ENCODE measurements around the gene OR10A6.

OR10A6 gene

DNA sequence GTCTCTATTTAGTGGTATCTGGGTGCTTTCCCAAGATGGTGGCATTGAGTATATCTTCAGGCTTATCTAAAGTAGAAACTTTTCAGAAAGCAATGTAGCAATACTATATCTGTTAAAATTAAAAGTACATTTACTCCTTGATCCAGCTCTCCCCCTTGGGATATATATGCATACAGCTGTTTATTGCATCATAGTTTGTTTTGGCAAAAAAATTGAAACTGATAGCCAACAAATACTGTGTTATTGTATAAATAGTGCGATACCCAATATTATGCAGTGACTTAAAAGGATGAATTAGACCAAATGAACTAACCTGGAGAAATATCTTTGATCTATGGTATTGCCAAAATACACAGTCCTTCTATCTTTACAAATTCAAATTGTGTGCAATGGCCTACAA, 18.9 kb upstream of the OR10A6 start:
- no peak for TF ChIP-seq CTCF (IDR thresholded peaks at IDR 0.05; ENCODE audit: low read depth, low read length)
- no peak overlapping the region for H3K4me3 ChIP-seq (ENCODE audit: low read depth, low read length)
- DNase-seq (ENCODE audit: low read depth, low spot score), result no peak
- in situ Hi-C loops (cut with HindIII; ENCODE audit: low sequenced_read_pairs), result no loop called here

GRCh38 chr11:7944123-7944522, 13.1 kb upstream of the OR10A6 start:
- in situ Hi-C loops (cut with HindIII; ENCODE audit: low sequenced_read_pairs), result no loop called here
- no peak overlapping the region for H3K4me3 ChIP-seq (ENCODE audit: low read depth, low read length)
- DNase-seq (ENCODE audit: low read depth, low spot score), result no peak
- no peak for TF ChIP-seq CTCF (IDR thresholded peaks at IDR 0.05; ENCODE audit: low read depth, low read length)

DNA sequence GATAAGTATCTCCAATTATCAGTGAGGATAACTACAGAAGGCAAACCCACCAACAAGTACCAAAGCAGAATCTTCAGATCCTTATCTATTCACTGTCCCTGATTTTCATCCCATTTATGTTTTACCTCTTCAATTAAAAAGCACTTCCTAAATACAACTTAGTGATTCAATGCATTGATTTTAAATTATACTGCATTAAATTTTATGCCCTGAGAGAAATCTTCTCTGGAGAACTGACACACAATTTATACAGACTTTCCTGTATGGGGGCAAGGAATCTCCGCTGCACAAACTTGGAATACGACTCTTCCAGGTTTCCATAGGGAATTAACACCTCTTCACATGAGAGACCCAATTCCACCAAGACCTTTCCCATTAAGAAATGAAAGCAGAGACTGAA, 10.5 kb upstream of the OR10A6 start, which contains the start of gene OR10A3:
TSS of gene OR10A3 (minus strand) at position 101 of the 400 bp plus-strand sequence. CDS start 2,188 bp downstream, outside the sequence.
- no peak for DNase-seq (ENCODE audit: low read depth, low spot score)
- no peak for TF ChIP-seq CTCF (IDR thresholded peaks at IDR 0.05; ENCODE audit: low read depth, low read length)
- in situ Hi-C loops (cut with HindIII; ENCODE audit: low sequenced_read_pairs), result no loop called here
- H3K4me3 ChIP-seq (ENCODE audit: low read depth, low read length), result no peak within 1 kb of the TSS

DNA sequence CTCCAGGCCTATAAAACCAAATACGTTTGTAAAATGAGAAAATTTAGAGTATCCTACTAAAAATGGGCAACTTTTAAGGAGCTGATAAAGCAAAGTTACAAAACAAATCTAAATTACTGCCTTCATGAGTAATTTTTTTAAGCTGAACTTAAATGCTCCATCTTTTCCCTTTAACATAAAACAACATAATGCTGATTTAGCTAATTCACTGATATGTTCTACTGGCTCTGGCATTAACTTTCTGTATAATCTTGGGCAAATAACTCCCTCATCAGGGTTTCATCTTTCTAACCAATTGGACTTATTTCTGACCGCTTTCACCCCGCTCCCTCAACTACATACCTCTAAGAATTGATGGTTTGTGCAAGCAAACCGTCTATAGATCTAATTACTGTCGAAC, 10.1 kb upstream of the OR10A6 start:
- in situ Hi-C loops (cut with HindIII; ENCODE audit: low sequenced_read_pairs), result no loop called here
- no peak for TF ChIP-seq CTCF (IDR thresholded peaks at IDR 0.05; ENCODE audit: low read depth, low read length)

DNA sequence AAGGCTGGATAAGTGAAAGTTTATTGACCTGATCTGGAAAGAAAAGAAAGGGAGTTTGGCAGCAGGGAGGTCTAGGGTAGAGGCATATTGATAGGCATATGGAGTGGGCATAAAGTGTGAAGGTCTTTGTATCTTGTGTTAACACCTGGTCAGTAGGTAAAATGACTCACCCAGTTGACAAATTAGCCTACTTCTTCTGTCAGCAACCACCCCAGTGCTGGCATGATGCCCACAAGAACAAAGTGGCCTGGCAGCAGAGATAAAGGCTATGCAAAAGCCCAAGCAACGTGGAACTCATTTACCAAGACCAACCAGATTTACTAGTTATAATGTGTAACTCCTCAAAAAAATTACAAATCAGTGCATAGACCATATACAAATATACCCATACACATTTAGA, 5.5 kb upstream of the OR10A6 start:
- DNase-seq (ENCODE audit: low read depth, low spot score), result no peak
- in situ Hi-C loops (cut with HindIII; ENCODE audit: low sequenced_read_pairs), result no loop called here

More for the DNA sequence above, 10.1 kb upstream of the OR10A6 start:
- H3K4me3 ChIP-seq (ENCODE audit: low read depth, low read length), result no peak overlapping the region
- no peak for DNase-seq (ENCODE audit: low read depth, low spot score)

GRCh38 chr11:7927635-7928034, 3.4 kb downstream of the OR10A6 start:
- DNase-seq (ENCODE audit: low read depth, low spot score), result no peak
- no peak overlapping the region for H3K4me3 ChIP-seq (ENCODE audit: low read depth, low read length)
- no peak for TF ChIP-seq CTCF (IDR thresholded peaks at IDR 0.05; ENCODE audit: low read depth, low read length)
- in situ Hi-C loops (cut with HindIII; ENCODE audit: low sequenced_read_pairs), result no loop called here

More for the DNA sequence above, 5.5 kb upstream of the OR10A6 start:
- no peak overlapping the region for H3K4me3 ChIP-seq (ENCODE audit: low read depth, low read length)
- TF ChIP-seq CTCF (IDR thresholded peaks at IDR 0.05; ENCODE audit: low read depth, low read length), result no peak

- DNase-seq (ENCODE audit: low read depth, low spot score), result no peak
- no peak overlapping the region for H3K4me3 ChIP-seq (ENCODE audit: low read depth, low read length)
- in situ Hi-C loops (cut with HindIII; ENCODE audit: low sequenced_read_pairs), result no loop called here
- TF ChIP-seq CTCF (IDR thresholded peaks at IDR 0.05; ENCODE audit: low read depth, low read length), result no peak
Observed at GRCh38 chr11:7924536-7924935, 6.5 kb downstream of the OR10A6 start.
